HG02798 (cell line): ENCODE results near the gene CDKN1A.
"Not testable (repeated sequence)": the region's sequence is repeated elsewhere in the genome, so short reads cannot be mapped to it uniquely, and the experiment has no call there.

Experiments used
- ATAC-seq: cut with Tn5 transposase; IDR thresholded peaks from one replicate; pipeline ENCODE4 v1.9.1; 2021; ENCODE audit warnings: mild to moderate bottlenecking; ENCODE audit not compliant: unreplicated experiment, poor library complexity

Gene CDKN1A

DNA sequence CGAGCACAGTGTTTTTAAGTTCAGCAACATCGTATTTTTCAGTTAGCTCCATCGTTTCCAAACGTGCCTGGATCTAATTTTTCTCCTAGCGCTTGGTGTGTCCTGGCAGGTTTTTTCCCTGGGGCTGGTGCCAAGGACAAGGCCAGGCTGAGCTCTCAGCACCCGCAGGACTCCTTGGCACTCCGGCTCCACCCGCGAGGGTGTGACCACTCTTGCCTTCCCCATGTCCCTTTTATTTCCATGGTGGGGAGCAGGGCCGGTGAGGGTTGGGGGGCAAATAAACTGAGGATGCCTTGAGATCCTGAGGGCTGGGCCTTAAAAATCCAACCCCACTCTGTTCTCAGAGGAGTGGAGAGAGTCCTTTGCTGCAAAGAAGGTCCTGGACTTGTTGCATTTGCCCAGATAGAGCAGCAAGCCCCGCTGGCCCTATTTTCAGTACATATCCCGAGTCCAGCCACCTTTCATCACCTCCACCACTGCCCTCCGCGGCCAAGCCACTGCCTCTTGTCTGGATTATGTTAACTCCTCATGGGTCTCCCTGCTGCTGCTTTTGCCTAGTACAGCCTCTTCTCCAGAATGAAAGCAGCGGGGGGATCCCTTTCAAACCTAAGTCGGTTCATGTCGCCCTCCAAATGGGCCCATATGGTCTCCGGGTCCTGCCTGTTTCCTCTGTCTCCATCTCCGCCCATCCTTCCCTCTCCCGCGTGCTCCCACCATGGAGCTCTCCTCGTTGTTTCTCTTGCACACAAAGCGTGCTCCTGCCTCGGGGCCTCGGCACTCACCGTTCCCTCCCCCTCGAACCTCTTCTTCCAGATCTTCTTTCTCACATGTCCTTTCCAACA lies 14.6 kb downstream of the CDKN1A start:
- ATAC-seq, result no peak

DNA sequence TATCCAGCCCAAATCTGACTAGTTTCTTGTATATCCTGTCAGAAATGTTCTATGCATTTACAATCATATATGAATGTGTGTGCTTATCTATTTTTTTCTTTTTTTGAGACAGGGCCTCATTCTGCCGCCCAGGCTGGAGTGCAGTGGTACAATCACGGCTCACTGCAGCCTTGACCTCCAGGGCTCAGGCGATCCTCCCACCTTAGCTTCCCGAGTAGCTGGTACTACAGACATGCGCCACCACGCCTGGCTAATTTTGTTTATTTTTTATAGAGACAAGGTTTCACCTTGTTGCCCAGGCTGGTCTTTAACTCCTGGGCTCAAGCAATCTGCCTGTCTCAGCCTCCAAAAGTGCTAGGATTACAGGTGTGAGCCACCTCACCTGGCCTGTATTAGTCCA lies 16.1 kb downstream of the CDKN1A start:
- ATAC-seq, result no peak

DNA sequence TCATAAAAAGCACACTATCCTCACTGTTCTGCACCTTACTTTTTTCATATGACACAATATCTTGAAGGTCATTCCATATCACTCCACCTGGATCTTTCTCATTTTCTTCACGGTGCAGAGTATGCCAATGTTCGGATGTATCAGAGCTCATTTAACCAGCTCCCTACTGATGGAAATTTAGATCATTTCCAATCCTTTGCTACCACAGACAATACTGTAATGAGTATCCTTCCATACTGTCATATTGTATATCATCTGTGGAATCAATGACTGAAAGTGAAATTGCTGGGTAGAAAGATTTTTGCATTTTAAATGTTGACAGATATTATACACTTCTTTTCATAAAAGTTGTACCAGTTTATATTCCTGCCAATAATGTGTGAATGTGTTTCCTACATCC lies 16.9 kb downstream of the CDKN1A start:
- ATAC-seq, result no peak

DNA sequence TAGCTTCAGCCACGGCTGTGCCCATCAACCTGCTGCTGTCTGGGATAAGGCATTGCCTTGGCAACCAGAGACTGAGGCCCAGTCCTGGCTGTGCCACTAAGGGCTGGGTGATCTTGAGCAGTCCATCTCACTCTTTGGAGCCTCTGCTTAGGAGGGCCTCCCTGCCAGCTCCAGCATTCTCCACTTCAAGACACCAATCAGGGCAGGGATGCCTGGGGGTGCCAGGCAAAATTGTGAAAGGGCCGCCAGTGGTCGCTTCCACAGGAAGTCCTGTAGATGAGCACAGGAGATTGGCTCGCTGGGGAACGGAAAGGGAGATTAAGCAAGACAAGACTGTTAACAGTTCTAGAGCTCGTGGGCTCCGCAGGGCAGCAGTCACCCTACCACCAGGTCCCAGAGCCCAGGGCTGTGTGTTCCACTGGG lies 19.0 kb downstream of the CDKN1A start, which contains the start of gene RAB44:
Gene RAB44, plus strand, starts transcription at position 346 of the 423 bp plus-strand sequence. CDS start 6,410 bp downstream, outside the sequence.
- ATAC-seq, result no peak

DNA sequence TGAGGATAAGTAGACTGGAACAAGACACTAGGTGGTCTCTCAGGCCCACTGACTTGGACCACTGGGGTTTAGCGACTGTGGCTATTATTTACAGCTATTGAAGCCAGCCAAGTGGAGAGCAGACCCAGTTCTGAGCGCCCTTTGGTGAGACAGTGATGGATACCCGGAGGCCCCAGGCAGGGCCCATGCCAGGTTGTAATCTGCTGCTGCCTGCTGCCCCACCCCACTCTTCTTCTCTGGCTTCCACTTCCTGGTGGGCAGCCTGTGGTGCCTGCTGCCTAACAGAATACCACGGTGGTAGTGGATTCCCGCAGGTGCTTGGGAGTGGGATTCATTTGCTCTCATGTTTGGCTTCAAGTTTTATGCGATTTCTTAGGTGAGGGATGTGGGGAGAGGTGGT lies 19.7 kb downstream of the CDKN1A start:
- ATAC-seq, result no peak

DNA sequence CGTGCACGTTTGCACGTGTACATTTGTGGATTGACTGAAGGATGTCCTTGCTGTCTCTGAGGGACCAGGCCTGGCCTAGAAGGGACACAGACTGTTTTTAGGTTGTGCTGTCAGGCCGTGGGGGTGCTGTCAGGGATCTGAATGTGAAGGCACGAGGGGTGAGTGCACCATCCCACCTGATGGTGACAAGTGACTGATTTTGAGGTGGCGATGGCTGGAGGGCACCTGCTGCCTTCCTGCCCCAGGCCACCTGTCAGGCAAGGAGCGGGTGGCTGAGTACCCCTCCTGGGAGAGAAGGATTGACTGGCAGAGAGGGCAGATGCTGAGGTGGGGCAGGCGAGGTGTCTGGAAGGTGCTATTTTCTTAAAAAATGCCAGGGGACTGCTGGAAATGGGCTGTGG lies 20.4 kb downstream of the CDKN1A start:
- no peak for ATAC-seq

DNA sequence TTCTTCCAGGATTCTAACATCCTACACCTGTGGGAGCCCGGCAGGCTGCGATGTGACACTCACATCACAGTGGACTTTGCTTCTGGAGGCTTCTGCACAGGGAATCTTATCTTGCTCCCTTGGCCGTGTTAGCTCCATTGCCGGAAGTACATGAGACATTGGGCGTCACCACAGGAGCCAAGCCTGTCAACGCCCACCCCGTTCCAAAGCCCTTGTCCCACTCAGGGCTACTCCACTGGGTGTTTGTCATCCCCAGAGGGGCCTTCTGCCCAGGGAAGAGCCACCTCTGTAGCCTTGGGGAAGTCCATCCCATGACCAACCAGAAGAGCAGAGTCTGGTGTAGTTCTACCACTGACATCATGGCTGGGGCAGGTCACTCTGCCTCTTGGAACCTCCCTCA lies 20.8 kb downstream of the CDKN1A start:
- no peak for ATAC-seq

DNA sequence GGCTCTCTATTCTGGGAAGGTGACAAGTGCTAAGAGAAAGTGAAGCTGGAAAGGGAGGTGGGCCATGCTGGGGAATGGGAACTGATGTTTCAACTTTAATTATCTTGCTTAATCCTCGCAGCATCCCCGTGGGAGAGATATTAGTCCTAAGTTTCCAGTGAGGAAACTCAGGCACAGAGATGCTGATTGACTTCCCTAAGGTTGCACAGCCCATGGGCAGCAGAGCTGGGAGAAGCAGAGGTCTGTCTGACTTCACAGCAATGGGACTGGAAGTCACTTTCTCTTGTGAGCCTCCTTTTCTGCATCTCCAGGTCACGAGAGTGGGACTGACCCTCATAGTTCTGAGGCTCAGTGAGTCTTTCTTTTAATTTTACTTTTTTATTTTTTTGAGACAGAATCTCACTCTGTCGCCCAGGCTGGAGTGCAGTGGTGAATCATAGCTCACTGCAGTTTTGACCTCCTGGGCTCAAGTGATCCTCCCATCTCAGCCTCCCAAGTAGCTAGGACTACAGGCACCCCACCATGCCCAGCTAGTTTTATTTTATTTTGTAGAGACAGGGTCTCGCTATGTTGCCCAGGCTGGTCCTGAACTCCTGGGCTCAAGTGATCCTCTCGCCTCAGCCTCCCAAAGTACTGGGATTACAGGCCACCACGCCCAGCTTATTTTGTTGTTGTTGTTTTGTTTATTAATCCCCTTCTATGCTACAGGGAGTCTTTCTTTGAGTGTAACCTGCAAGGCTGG lies 21.7 kb downstream of the CDKN1A start:
- no peak for ATAC-seq

DNA sequence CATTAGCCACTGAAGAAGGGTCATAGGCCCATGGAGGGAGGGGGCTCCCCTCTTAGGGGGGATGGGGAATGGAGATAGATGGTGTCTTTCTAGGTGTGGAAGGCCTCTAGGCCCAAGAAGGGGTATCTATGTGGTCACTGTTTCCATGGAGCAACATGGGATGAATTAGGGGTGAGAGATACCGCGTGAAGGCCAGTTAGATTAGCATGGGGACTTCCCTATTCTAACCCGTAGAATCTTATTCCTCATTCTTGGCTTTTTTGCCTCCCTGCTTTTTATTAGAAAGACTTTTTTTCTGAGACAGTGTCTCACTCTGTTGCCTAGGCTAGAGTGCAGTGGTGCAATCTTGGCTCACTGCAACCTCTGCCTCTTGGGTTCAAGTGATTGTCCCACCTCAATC lies 22.3 kb downstream of the CDKN1A start:
- no peak for ATAC-seq

DNA sequence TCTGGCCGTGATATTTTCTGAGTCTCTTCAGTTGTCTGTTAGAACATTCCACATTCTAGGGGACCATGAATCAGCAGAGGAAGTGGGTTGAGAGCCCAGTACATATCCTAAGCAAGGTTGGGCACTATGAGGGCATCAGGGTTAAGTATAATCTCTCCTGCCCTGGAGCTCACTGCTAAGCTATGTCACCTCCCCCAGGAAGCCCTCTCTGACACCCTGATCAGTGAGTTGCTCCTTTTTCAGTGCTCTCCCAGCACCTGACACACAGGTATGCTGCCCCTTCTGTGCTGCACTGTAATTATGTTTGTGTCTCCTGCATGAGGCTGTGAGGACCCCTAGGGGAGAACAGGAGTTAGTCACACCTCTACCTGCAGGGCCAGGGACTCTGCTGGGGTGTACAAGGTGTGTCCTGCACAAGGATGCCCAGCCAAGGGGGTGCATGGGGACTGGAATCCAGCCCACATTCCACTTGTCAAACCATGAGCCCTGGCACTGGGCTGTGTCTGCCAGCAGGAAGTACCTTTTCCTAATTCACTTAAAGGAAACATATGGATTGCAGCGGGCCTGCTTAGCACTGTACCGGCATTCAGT lies 23.0 kb downstream of the CDKN1A start:
- no peak for ATAC-seq

DNA sequence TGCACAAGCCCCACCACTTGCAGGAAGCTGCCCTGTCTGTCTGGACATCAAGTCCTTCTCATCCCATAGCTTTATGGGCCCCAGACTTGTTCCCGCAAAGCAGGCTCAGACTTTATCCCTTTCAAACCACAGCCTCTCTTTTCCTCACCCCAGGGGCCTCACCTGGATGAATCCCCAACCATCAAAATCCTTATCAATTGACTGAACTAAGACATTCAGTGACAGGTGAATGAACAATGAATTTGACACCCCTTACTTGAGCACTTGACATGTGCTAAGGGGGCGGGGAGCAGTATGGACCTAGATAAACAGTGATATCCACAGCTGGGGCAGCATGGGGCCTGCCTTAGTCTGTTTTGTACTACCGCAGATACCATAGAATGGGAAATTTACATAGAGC lies 24.1 kb downstream of the CDKN1A start:
- no peak for ATAC-seq

DNA sequence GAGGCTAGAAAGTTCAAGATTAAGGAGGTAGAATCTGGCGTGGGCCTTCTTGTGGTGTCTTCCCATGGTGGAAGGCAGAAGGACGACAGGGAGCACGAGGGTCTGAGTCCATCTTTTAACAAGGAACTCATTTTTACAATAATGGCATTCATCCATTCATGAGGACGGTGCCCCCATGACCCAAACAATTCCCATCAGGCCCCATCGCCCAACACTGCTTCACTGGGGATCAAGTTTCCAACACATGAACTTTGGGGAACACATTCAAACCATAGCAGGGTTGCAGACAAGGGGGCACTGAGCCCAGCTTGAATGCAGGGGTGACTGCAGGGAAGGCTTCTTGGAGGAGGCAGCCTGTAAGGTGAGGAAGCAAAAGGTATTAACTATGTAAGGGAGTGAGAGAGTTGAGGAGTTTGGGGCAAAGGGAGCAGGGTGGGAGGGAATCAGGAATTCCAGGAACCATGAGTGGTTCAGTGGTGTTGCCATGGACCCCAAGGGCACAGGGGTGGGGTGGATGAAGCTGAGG lies 24.6 kb downstream of the CDKN1A start:
- ATAC-seq, result no peak

DNA sequence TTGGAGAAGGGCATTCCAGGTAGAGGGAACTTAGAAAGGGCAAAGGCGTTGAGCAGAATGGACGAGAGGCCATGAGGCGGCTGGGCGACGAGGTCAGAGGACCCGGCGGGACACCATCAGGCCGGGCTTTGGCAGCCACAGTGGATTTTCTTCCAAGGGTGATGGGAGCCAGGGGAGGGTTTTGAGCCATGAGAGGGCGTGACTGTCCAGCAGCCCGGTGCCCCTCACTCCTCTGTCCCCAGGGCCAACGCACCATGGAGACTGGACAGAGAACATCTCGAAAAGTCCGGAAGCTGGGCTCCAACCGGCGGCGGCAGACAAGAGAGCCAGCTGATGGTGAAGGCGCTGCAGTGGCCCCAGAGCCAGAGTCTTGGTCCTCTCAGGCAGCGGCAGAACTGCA lies 25.5 kb downstream of the CDKN1A start:
- no peak for ATAC-seq

DNA sequence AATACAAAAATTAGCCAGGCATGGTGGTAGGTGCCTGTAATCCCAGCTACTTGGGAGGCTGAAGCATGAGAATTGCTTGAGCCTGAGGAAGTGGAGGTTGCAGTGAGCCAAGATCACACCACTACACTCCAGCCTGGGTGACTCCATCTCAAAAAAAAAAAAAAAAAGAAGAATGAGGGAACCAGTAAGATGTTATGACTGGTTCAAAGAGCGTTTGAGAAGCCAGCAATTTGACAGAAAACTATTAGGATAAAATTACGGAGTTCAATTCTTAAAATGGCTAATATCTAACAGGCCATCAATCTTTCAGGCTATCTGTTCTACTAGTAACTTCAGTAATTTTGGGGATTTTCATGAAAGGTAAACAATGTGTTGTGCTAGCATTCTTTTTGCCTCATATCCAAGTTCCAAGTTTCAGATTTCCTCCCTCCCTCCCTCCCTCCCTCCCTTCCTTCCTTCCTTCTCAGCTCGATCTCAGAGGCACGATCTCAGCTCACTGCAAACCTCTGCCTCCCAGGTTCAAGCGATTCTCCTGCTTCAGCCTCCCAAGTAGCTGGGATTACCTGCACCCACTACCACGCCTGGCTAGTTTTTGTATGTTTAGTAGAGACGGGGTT lies 26.6 kb downstream of the CDKN1A start:
- not testable (repeated sequence) for ATAC-seq

DNA sequence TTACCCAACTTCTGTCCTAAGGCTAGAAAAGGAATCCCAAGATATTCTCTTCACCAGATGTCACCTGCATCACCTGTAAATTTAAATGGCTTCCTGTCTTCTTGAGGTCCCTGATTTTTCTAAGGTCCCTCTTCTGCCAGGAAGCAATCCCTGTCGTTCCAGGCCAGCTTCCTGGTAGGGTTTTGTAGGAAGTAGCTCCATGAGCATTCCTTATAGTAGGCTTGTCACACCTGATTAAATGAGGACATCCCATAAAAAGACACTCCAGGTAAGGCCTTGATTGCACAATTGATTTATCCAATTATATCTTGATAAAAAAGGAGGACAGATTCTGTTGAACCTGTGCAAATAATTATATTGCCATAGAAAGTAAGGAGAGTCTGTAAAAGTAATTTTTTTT lies 27.8 kb downstream of the CDKN1A start:
- ATAC-seq, result no peak

DNA sequence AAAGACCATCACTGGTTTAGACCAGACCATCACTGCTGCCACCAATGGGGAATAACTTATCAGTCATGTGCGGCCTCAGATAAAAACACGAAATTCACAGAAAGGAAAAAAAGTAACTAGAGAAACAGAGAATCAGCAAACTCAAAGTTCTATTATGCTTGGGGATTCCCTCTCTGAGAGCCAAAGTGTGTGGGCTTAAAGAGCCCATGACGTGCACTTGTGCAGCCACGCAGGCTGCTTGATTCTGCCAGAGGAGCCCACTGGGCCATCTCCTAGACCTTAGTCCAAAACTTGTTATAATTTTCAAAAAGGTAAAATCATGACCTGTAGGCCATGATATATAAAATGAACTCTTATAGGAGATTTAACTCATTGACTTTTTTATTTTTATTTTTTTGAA lies 34.3 kb downstream of the CDKN1A start:
- no peak for ATAC-seq

DNA sequence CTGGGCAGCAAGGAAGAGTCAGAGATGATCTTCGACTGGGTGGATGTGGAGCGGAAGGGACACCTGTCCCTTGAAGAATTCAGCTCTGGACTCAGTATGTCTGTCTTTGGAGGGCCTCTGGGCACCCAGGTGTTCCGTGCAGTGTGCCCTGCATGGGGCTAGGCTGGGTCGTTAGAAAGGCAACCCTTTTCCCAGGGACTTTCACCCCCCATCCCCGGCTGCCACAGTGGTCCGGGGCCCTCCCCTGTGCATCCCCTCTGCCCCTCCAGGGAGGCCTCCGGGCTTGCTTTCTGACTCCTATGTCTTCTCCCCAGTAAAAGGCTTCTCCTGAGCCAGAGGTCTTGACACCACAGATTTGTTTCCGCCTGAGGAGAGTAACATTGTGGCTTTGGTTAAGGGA lies 35.3 kb downstream of the CDKN1A start:
- ATAC-seq, result no peak

DNA sequence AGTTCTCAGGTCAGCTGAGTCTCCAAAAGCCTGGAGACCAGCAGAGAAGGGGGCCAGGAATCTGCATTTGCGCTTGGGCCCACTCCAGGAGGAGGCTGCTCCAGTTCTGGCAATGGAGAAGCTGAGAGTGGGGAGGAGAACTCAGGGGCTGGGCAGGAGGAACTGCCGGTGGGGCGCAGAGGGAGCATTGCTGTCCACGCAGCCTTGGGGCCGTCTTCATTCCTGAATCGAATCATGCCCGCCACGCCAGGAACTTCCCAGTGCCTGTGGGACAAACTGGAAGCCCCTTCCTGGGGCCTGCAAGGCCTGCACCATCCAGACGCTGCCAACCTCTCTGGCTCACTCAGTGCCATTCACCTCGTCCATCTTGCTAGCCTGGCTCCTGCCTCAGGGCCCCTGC lies 36.0 kb downstream of the CDKN1A start:
- ATAC-seq, result no peak

DNA sequence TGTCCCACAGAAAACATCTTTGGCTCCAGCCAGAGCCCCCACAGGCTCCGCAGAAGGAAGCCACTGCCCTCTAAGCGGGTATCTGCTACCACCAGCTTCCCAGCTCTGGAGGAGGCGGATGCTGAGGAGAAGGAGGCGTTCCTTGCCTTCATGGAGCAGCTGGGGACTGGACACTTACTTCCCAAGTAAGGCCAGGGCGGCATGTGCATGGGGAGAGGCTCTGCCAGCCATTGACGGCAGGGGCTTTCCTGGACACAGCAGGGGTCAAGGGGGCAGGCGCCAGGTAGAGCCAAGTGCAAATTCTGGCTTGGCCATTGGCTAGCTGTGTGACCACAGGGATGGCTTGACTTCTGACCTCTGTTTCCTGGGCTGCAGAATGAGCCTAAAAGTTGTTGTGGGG lies 37.0 kb downstream of the CDKN1A start:
- ATAC-seq, result no peak

DNA sequence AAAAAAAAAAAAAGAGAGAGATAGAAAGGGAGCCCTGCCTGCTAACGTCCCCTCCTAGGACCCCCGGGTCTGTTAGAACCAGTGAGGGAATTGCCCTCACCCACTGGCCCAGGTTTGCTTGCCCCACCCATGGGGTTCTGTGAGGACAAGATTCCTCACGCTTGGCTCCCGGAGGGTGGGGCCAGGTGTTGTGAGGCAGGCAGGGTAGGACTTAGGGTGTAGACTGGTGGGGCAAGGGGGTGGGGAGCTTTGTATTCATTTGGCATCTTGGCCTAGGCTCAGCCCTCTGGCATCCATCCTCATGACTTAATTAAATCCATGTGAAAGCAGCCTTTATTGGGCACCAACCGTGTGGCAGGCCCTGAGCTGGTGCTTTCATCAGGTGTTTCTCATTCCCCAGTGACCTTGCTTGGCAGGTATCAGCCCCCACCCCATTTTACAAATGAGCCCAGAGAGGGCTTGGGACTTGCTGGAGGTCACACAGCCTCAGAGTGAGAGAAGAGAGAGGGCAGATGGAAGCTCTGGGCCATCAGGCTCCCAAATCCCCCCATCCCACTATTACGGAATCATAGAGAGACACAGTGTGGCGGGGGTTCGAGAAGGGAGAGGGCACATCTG lies 38.1 kb downstream of the CDKN1A start:
- ATAC-seq, result no peak
